Activated CD4-positive, alpha-beta T cell treated with anti-CD3 and anti-CD28 coated beads for 36 hours (primary cell): ENCODE results near the gene SELPLG. TPM values are rescaled to one million over a fixed set of nuclear protein-coding genes. Genes with fewer than 3 reads are reported as not detected.
"Not testable (repeated sequence)": the region's sequence is repeated elsewhere in the genome, so short reads cannot be mapped to it uniquely, and the experiment has no call there.

Experiments used
- ATAC-seq: fragments of 200-7000 bp; cut with Tn5 transposase; one replicate; pipeline ENCODE4 v1.10.0; 2021; ENCODE audit warnings: mild to moderate bottlenecking, moderate library complexity
- CTCF ChIA-PET: fragments of 350-600 bp; sonication (Branson Sonifier 250); formaldehyde crosslinking; loops from one replicate; lab custom pipeline; 2021; ENCODE audit warnings: antibody characterized with exemption; lab: Charles Lee
- POLR2A ChIA-PET: fragments of 350-600 bp; sonication (Branson Sonifier 250); formaldehyde crosslinking; loops from one replicate; lab custom pipeline; 2021; ENCODE audit warnings: antibody characterized with exemption, inconsistent platforms; lab: Charles Lee
- DNase-seq: peaks from one replicate; pipeline ENCODE4 v3.0.0-alpha.2; 2020
- H3K27ac Mint-ChIP-seq: one replicate; pipeline ENCODE4 v1.8.0; 2021; ENCODE audit warnings: mixed read lengths
- H3K27me3 Mint-ChIP-seq: one replicate; pipeline ENCODE4 v1.8.0; 2021; ENCODE audit warnings: mixed read lengths
- H3K36me3 Mint-ChIP-seq: one replicate; pipeline ENCODE4 v1.8.0; 2021; ENCODE audit warnings: low read depth, mixed read lengths
- H3K4me1 Mint-ChIP-seq: one replicate; pipeline ENCODE4 v1.8.0; 2021; ENCODE audit warnings: mixed read lengths
- H3K4me3 Mint-ChIP-seq: one replicate; pipeline ENCODE4 v1.8.0; 2021; ENCODE audit warnings: mild to moderate bottlenecking, moderate library complexity, mixed read lengths
- H3K9me3 Mint-ChIP-seq: one replicate; pipeline ENCODE4 v1.8.0; 2021; ENCODE audit warnings: low read depth, mixed read lengths
- intact Hi-C, 2 experiments: fragments of 100-400 bp; cut with DNase I in 1 of 2; cut with micrococcal nuclease in 1 of 2; formaldehyde crosslinking; loops; one replicate each; pipeline versions ENCODE4 v1.14.2 to v1.15.1; 2022 to 2024; cut with DNase I, micrococcal nuclease
- total RNA-seq, 2 experiments: library from RNA; stranded (reverse); gene quantifications; one replicate each; pipeline ENCODE4 v1.2.3, GENCODE V29; 2021

Gene SELPLG
- total RNA-seq, 2 experiments from 2014 or later = 31.0 to 36.9 TPM

- Mint-ChIP-seq H3K27me3 (no peaks in the 10 kb centered on the region), H3K4me1 (no peaks in the 10 kb centered on the region), H3K36me3 (no peaks in the 10 kb centered on the region), H3K4me3 (no peak within 1 kb of the TSS), H3K27ac (no peak within 1 kb of the TSS), H3K9me3 (no peaks in the 10 kb centered on the region)
- ATAC-seq (no peak), DNase-seq (no peak)
- intact Hi-C loops = no loop called here
- ChIA-PET POLR2A (no interaction called here), CTCF (interaction anchor here (0.6 kb wide), 1 partner anchor 14 kb away, joined by 3 read pairs; no protein-coding TSS in a partner anchor)
Observed at GRCh38 chr12:108597559-108598471, 35.9 kb downstream of the SELPLG start, which contains the start of gene TMEM119. Gene TMEM119 (minus strand): TSS chr12:108598084. CDS start chr12:108592383, 5,701 bp downstream.

- intact Hi-C loops = no loop called here
- no peaks in the 10 kb centered on the region for H3K36me3 Mint-ChIP-seq
- DNase-seq (no peak), ATAC-seq (no peak)
- ChIA-PET CTCF (interaction anchor here (0.6 to 0.7 kb wide), 2 partner anchors 364 to 496 kb away, joined by 3 to 4 read pairs; partner anchors contain the start of gene ALKBH2), POLR2A (no interaction called here)
- H3K27ac Mint-ChIP-seq = no peak overlapping the region
- H3K27me3 Mint-ChIP-seq = no peaks in the 10 kb centered on the region
- no peaks in the 10 kb centered on the region for H3K9me3 Mint-ChIP-seq
- H3K4me1 Mint-ChIP-seq = no peaks in the 10 kb centered on the region
- no peak overlapping the region for H3K4me3 Mint-ChIP-seq
Observed at GRCh38 chr12:108596854-108597558, 36.7 kb downstream of the SELPLG start.

GRCh38 chr12:108595711-108596647 is 37.7 kb downstream of the SELPLG start:
- CTCF ChIA-PET = interaction anchor here (0.6 to 0.7 kb wide), 3 partner anchors 9 to 497 kb away, joined by 3 to 4 read pairs (median 3); partner anchors contain the start of gene ALKBH2

GRCh38 chr12:108594960-108595710 is 38.6 kb downstream of the SELPLG start:
- DNase-seq (no peak), ATAC-seq (no peak)
- Mint-ChIP-seq H3K27me3 (no peaks in the 10 kb centered on the region), H3K4me3 (no peak overlapping the region), H3K4me1 (no peaks in the 10 kb centered on the region), H3K27ac (no peak overlapping the region), H3K36me3 (no peaks in the 10 kb centered on the region), H3K9me3 (no peaks in the 10 kb centered on the region)
- ChIA-PET CTCF (interaction anchor here (0.5 to 1.3 kb wide), 3 partner anchors 8 to 25 kb away, joined by 3 read pairs; no protein-coding TSS in a partner anchor), POLR2A (no interaction called here)
- intact Hi-C loops = no loop called here

More at GRCh38 chr12:108595711-108596647, 37.7 kb downstream of the SELPLG start:
- no peaks in the 10 kb centered on the region for H3K4me1 Mint-ChIP-seq
- H3K4me3 Mint-ChIP-seq = no peak overlapping the region
- ATAC-seq = no peak
- no peaks in the 10 kb centered on the region for H3K9me3 Mint-ChIP-seq
- intact Hi-C loops = no loop called here
- H3K36me3 Mint-ChIP-seq = no peaks in the 10 kb centered on the region
- no peak for DNase-seq
- H3K27ac Mint-ChIP-seq = no peak overlapping the region
- POLR2A ChIA-PET = no interaction called here
- H3K27me3 Mint-ChIP-seq = no peaks in the 10 kb centered on the region

GRCh38 chr12:108594323-108594903 is 39.3 kb downstream of the SELPLG start:
- CTCF ChIA-PET = interaction anchor here (0.5 to 1.3 kb wide), 2 partner anchors 18 to 25 kb away, joined by 3 read pairs; no protein-coding TSS in a partner anchor
- no peak overlapping the region for H3K27ac Mint-ChIP-seq
- intact Hi-C loops = no loop called here
- no peaks in the 10 kb centered on the region for H3K9me3 Mint-ChIP-seq
- DNase-seq = no peak
- ATAC-seq = no peak
- POLR2A ChIA-PET = no interaction called here
- H3K4me1 Mint-ChIP-seq = no peaks in the 10 kb centered on the region
- no peaks in the 10 kb centered on the region for H3K27me3 Mint-ChIP-seq
- H3K36me3 Mint-ChIP-seq = no peaks in the 10 kb centered on the region
- H3K4me3 Mint-ChIP-seq = no peak overlapping the region

DNA sequence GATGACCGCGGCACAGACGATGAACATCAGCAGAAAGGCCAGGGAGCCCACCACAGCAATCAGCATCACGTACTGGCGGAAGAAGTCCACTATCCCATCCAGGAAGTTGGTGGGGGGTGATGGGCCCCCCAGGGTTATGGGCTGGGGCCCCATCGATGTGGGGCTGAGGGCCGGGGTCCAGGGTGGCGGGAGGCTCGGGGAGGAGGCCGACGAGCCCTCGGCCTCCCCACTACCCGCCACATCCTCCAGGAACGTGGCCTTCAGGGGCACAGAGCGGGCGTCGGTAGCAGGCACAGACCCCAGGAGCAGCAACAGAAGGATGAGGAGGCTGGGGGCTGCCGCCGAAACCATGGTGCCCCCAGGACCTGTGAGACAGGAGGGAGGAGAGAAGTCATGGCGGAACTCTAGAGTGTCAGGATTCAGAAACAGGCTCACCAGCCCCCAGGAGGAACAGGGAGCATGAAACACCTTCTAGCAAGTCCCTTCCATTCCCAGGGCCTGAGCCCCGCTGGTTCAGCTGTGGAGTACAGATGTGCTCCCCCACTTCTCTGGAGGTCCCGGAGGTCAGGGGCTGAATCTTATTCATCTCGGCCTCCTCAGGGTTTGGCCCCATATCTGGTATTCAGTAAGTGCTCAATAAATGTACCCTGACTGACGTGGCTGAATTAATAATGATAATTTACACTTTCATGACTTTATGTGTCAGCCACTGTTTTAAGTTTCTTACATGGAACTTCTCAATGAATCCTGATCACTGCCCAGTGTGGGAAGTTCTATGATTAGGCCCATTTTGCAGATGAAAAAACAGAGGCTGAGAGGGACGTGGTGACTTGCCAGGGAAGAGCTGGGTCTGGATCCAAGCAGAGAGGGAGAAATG is 41.4 kb downstream of the SELPLG start:
- Mint-ChIP-seq H3K9me3 (no peaks in the 10 kb centered on the region), H3K4me3 (no peak overlapping the region), H3K27ac (no peak overlapping the region), H3K27me3 (no peaks in the 10 kb centered on the region), H3K36me3 (no peaks in the 10 kb centered on the region), H3K4me1 (no peaks in the 10 kb centered on the region)
- intact Hi-C loops = no loop called here
- ATAC-seq = no peak
- ChIA-PET CTCF (no interaction called here), POLR2A (no interaction called here)
- DNase-seq = no peak

GRCh38 chr12:108591267-108591980 is 42.3 kb downstream of the SELPLG start:
- ATAC-seq (no peak), DNase-seq (no peak)
- intact Hi-C loops = no loop called here
- H3K4me1 Mint-ChIP-seq = no peaks in the 10 kb centered on the region
- H3K27ac Mint-ChIP-seq = no peak overlapping the region
- no peaks in the 10 kb centered on the region for H3K36me3 Mint-ChIP-seq
- H3K27me3 Mint-ChIP-seq = no peaks in the 10 kb centered on the region
- H3K9me3 Mint-ChIP-seq = no peaks in the 10 kb centered on the region
- CTCF ChIA-PET = no interaction called here
- H3K4me3 Mint-ChIP-seq = no peak overlapping the region
- POLR2A ChIA-PET = no interaction called here

GRCh38 chr12:108590463-108590862 is 43.2 kb downstream of the SELPLG start:
- H3K27me3 Mint-ChIP-seq, H3K36me3 Mint-ChIP-seq, H3K9me3 Mint-ChIP-seq, intact Hi-C loops, H3K4me1 Mint-ChIP-seq, H3K4me3 Mint-ChIP-seq, DNase-seq, CTCF ChIA-PET, H3K27ac Mint-ChIP-seq, ATAC-seq, POLR2A ChIA-PET: not testable (repeated sequence)

DNA sequence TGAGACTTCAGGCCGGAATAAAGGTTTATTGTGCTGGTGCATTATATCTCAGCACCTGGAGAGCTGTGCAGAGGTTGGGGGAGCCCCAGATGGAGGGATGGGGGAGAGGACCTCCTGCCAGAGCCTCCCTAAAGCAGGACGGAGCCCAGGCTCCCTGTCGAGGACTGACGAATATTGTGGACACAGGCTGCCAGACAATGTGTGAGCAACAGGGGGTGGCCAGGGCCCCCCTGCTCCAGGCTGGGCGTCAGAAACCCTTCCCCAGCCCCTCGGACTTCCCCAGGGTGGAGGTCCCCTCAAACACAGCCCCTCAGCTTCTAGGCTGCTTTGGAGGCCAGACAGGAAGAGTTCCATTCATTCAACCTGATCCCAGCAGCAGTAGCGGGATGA is 43.9 kb downstream of the SELPLG start:
- Mint-ChIP-seq H3K4me3 (no peak overlapping the region), H3K4me1 (no peaks in the 10 kb centered on the region), H3K27me3 (no peaks in the 10 kb centered on the region), H3K9me3 (no peaks in the 10 kb centered on the region), H3K36me3 (no peaks in the 10 kb centered on the region), H3K27ac (no peak overlapping the region)
- ChIA-PET CTCF (no interaction called here), POLR2A (no interaction called here)
- DNase-seq (no peak), ATAC-seq (no peak)
- intact Hi-C loops = no loop called here
